ENCODE results near the gene PRDX5. TPM values are rescaled to one million over a fixed set of nuclear protein-coding genes. Genes with fewer than 3 reads are reported as not detected.
A peak's percentile ranks its signal among the peaks of the same experiment; 100 is the strongest.

The PRDX5 gene
- total RNA-seq, 1 experiment from 2014 or later, result 267 TPM

DNA sequence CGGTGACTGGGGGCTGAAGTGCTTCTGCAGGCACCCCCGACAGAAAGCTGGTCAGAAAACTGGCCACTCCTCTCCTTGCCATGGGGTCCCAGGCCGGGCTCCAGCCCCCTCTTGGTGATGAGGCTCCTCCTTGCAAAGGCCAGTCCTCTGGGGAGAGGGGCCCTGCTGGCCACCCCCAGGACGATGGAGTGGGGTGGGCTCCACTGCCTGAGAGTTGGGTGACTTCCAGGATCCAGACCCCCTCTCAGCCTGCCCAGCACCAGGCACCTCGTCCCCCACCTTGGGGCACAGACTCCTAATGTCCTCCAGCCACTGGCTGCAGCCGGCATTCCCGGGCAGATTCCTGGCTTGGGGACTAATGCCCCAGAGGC, 40.6 kb downstream of the PRDX5 start:
- Histone ChIP-seq H3K4me1 (ENCODE audit: control insufficient read depth in 1 of 2, insufficient read depth in 2 of 2, low read length in 2 of 2) (peaks cover 28 to 61% of the 10 kb centered on the region in 2 experiments), H3K4me2 (ENCODE audit: low read length) (peak overlapping the region; percentile 84), H3K9me3 (ENCODE audit: control insufficient read depth in 1 of 2, insufficient read depth in 1 of 2, low read depth in 1 of 2, low read length in 2 of 2) (no peaks in the 10 kb centered on the region), H3K36me3 (ENCODE audit: control insufficient read depth in 1 of 2, insufficient read depth in 2 of 2, low read length in 2 of 2) (peaks cover 4 to 32% of the 10 kb centered on the region in 2 experiments; a peak in 3 of 4 replicates), H3K27ac (ENCODE audit: low read depth, low read length) (peak overlapping the region; percentile 87), H3K27me3 (ENCODE audit: insufficient read depth, low read length) (no peaks in the 10 kb centered on the region), H4K20me1 (ENCODE audit: insufficient read depth) (no peaks in the 10 kb centered on the region), H3K79me2 (ENCODE audit: insufficient read depth, low read length) (peaks cover 32% of the 10 kb centered on the region; the same call in 1 of the 2 replicates), H3K9me2 (ENCODE audit: insufficient read depth) (no peaks in the 10 kb centered on the region), H3K9ac (ENCODE audit: low read length) (peak overlapping the region; percentile 95), H3K4me3 (replicated peaks in 1 of 2; ENCODE audit: low read depth in 1 of 2, low read length in 2 of 2) (peak overlapping the region; percentile 54 to 97), H2AFZ (ENCODE audit: low read depth, low read length, poor library complexity, severe bottlenecking) (no peak overlapping the region)
- CTCF ChIA-PET, result interaction anchor here (0.7 to 6.2 kb wide), 6 partner anchors 14 to 292 kb away, joined by 4 to 76 read pairs (median 43); partner anchors contain the start of genes ESRRA, PRDX5 and TRMT112
- intact Hi-C loops (cut with micrococcal nuclease), result loop anchor here (5.0 kb wide), 3 partner anchors 89 to 364 kb away; partner anchors contain the start of gene NRXN2
- TF ChIP-seq, protein P1, sequence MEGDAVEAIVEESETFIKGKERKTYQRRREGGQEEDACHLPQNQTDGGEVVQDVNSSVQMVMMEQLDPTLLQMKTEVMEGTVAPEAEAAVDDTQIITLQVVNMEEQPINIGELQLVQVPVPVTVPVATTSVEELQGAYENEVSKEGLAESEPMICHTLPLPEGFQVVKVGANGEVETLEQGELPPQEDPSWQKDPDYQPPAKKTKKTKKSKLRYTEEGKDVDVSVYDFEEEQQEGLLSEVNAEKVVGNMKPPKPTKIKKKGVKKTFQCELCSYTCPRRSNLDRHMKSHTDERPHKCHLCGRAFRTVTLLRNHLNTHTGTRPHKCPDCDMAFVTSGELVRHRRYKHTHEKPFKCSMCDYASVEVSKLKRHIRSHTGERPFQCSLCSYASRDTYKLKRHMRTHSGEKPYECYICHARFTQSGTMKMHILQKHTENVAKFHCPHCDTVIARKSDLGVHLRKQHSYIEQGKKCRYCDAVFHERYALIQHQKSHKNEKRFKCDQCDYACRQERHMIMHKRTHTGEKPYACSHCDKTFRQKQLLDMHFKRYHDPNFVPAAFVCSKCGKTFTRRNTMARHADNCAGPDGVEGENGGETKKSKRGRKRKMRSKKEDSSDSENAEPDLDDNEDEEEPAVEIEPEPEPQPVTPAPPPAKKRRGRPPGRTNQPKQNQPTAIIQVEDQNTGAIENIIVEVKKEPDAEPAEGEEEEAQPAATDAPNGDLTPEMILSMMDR (IDR thresholded peaks at IDR 0.05 in 2 of 3, conservative IDR thresholded peaks at IDR 0.05 in 1 of 3; ENCODE audit: borderline replicate concordance in 1 of 3, insufficient read depth in 1 of 3, low read depth in 2 of 3, low read length in 2 of 3), result no peak
- TF ChIP-seq CBX3 (IDR thresholded peaks at IDR 0.05; ENCODE audit: low read depth) (no peak), SRF (IDR thresholded peaks at IDR 0.05; ENCODE audit: low read depth) (no peak), YY1 (IDR thresholded peaks at IDR 0.05; ENCODE audit: extremely low read depth, insufficient replicate concordance, low read depth, low read length) (no peak), JUND (IDR thresholded peaks at IDR 0.05) (no peak)
- POLR2A ChIA-PET, result interaction anchor here (1.0 to 3.1 kb wide), 2 partner anchors 14 to 41 kb away, joined by 5 to 12 read pairs; partner anchors contain the start of genes PRDX5 and TRMT112
- DNase-seq (ENCODE audit: low read depth, low spot score) (no peak), ATAC-seq (peak; percentile 22)
- TSS peak; percentile 58 for BruUV-seq (replicated peaks)
- RAD21 ChIA-PET (ENCODE audit: low non-redundant PET in 1 of 2, low total read pairs in 2 of 2, uncharacterized antibody in 2 of 2, unreplicated experiment in 2 of 2), result no interaction called here

Measured in HCT116 (cell line).